GM23248 (cell line): Measurements from ENCODE around the gene KLB. TPM values are rescaled to one million over a fixed set of nuclear protein-coding genes. Genes with fewer than 3 reads are reported as not detected.

ENCODE experiments used
- DNase-seq: peaks from one replicate; pipeline ENCODE4 v3.0.0-alpha.2; 2015
- H2AFZ ChIP-seq: fragments of 200-600 bp; sonication (generic); 2 replicates; pipeline ENCODE4 v1.6.1; 2016; ENCODE audit warnings: antibody characterized with exemption
- H3F3A ChIP-seq: fragments of 200-600 bp; sonication (generic); 2 replicates; pipeline ENCODE4 v1.6.1; 2016; ENCODE audit warnings: mild to moderate bottlenecking, antibody characterized with exemption, mixed run types; ENCODE audit not compliant: insufficient read depth
- H3K27ac ChIP-seq: fragments of 200-600 bp; sonication (generic); 2 replicates; pipeline ENCODE4 v1.5.1; 2016; ENCODE audit warnings: mild to moderate bottlenecking
- H3K27me3 ChIP-seq: fragments of 200-600 bp; sonication (generic); replicated peaks from 2 replicates; pipeline ENCODE4 v1.6.1; 2016; ENCODE audit warnings: mild to moderate bottlenecking; ENCODE audit not compliant: insufficient read depth
- H3K36me3 ChIP-seq: fragments of 200-600 bp; sonication (generic); 2 replicates; pipeline ENCODE4 v1.6.1; 2016; ENCODE audit warnings: low read depth, mild to moderate bottlenecking
- H3K4me1 ChIP-seq: fragments of 200-600 bp; sonication (generic); 2 replicates; pipeline ENCODE4 v1.6.1; 2016; ENCODE audit warnings: mild to moderate bottlenecking; ENCODE audit not compliant: insufficient read depth
- H3K4me2 ChIP-seq: fragments of 200-600 bp; sonication (generic); one replicate; pipeline ENCODE4 v1.6.1; 2016; ENCODE audit warnings: mild to moderate bottlenecking; ENCODE audit not compliant: unreplicated experiment
- H3K4me3 ChIP-seq: fragments of 200-600 bp; sonication (generic); 2 replicates; pipeline ENCODE4 v1.5.1; 2016; ENCODE audit warnings: mild to moderate bottlenecking
- H3K79me2 ChIP-seq: fragments of 200-600 bp; sonication (generic); 2 replicates; pipeline ENCODE4 v1.6.1; 2016; ENCODE audit warnings: mild to moderate bottlenecking; ENCODE audit not compliant: insufficient read depth
- H3K9ac ChIP-seq: fragments of 200-600 bp; sonication (generic); 2 replicates; pipeline ENCODE4 v1.6.1; 2016; ENCODE audit warnings: mild to moderate bottlenecking
- H3K9me2 ChIP-seq: fragments of 200-600 bp; sonication (generic); 2 replicates; pipeline ENCODE4 v1.6.1; 2016; ENCODE audit warnings: mixed run types, mild to moderate bottlenecking, moderate library complexity; ENCODE audit not compliant: insufficient read depth
- H3K9me3 ChIP-seq: fragments of 200-600 bp; sonication (generic); one replicate; pipeline ENCODE4 v1.6.1; 2017; ENCODE audit warnings: low read depth
- H4K20me1 ChIP-seq: fragments of 200-600 bp; sonication (generic); 2 replicates; pipeline ENCODE4 v1.6.0; 2016; ENCODE audit not compliant: insufficient read depth
- EZH2 ChIP-seq: fragments of 200-600 bp; sonication (generic); IDR thresholded peaks from 2 replicates; pipeline ENCODE4 v1.6.1; 2018; ENCODE audit warnings: antibody characterized with exemption, mild to moderate bottlenecking; ENCODE audit not compliant: insufficient read depth, poor library complexity, severe bottlenecking
- EZH2phosphoT487 ChIP-seq: fragments of 200-600 bp; sonication (generic); IDR thresholded peaks from 2 replicates; pipeline ENCODE4 v1.6.1; 2018; ENCODE audit warnings: antibody characterized with exemption, moderate library complexity, mild to moderate bottlenecking, low read depth; ENCODE audit not compliant: insufficient read depth
- in situ Hi-C: fragments of 300-500 bp; cut with MboI; formaldehyde crosslinking; loops from 2 replicates; pipeline ENCODE4 v1.15.0; 2020
- microRNA-seq: library from miRNA; unstranded; fragments of <30 nt; microRNA quantifications from one replicate; pipeline ENCODE4, GENCODE V29; 2016; ENCODE audit warnings: borderline number of aligned reads
- polyA plus RNA-seq: library from polyadenylated mRNA; unstranded; fragments of >200 nt; fragmentation: Nextera tagmentation; extraction: Ambion mirVana; gene quantifications from 2 replicates; pipeline ENCODE4 v1.2.1, GENCODE V29; 2016
- small RNA-seq: library from RNA; depleted of rRNA; stranded (forward); fragments of <200 nt; gene quantifications from one replicate; pipeline ENCODE3, GENCODE V24; 2014; ENCODE audit warnings: low read depth, low replicate concordance
- total RNA-seq: library from RNA; depleted of rRNA; stranded (reverse); fragments of >200 nt; shearing (Covaris generic); gene quantifications from 2 replicates; pipeline ENCODE4 v1.2.3, GENCODE V29; 2014; rRNA removed

The KLB gene
- total and polyA plus RNA-seq, 2 experiments from 2014 or later = not detected

DNA sequence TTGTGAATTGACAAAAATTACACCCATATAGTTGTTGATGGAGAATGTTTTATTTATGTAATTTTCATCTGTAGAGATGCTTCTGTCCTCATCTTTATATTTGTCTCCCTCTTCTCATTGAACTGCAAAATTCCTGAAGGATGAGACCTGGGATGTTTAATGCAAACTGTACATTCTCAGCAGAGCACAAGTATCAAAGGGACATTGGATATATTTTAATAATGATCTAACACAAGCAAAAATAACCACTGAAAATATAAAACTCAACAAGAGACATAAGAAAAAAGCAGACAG, 91.9 kb downstream of the KLB start:
- Histone ChIP-seq H4K20me1 (no peaks in the 10 kb centered on the region), H3K27me3 (no peaks in the 10 kb centered on the region), H3K9me3 (no peaks in the 10 kb centered on the region), H3K27ac (peak overlapping the region; percentile 16; the same call in 1 of the 2 replicates), H3F3A (peaks cover 50% of the 10 kb centered on the region), H2AFZ (no peak overlapping the region), H3K4me1 (peaks cover 22% of the 10 kb centered on the region), H3K4me2 (no peak overlapping the region), H3K9me2 (no peaks in the 10 kb centered on the region), H3K9ac (no peak overlapping the region), H3K79me2 (peaks cover 13% of the 10 kb centered on the region), H3K36me3 (peaks cover 42% of the 10 kb centered on the region), H3K4me3 (no peak overlapping the region)
- no peak for DNase-seq
- in situ Hi-C loops = no loop called here
- TF ChIP-seq EZH2 (no peak), EZH2phosphoT487 (no peak)

Small RNAs within 50 kb of the gene (microRNA-seq; reads per million reads assigned to microRNA genes)
- gene MIR5591 = not detected

Small RNAs within 50 kb of the gene (small RNA-seq; reads per million reads assigned to genes)
- gene MIR5591 (not detected), gene RF00019 (not detected), gene RNU6-887P (not detected)

Other genes starting within 250 kb of the KLB start
- gene WDR19, start 224.4 kb upstream of the KLB start, total RNA-seq = 23.7 and 63.7 TPM in 2 replicates
- 15.9 and 17.3 TPM in 2 replicates for gene WDR19, start 224.4 kb upstream of the KLB start, polyA plus RNA-seq
- 35.3 and 46.3 TPM in 2 replicates for gene RFC1, start 40.6 kb upstream of the KLB start, total RNA-seq
- 35.3 and 39.5 TPM in 2 replicates for gene RFC1, start 40.6 kb upstream of the KLB start, polyA plus RNA-seq
- 3,138 and 3,826 TPM in 2 replicates for gene RPL9, start 52.0 kb downstream of the KLB start, total RNA-seq
- gene RPL9, start 52.0 kb downstream of the KLB start, polyA plus RNA-seq = 588 and 627 TPM in 2 replicates
- gene LIAS, start 52.1 kb downstream of the KLB start, total RNA-seq = 5.7 and 15.7 TPM in 2 replicates
- gene LIAS, start 52.1 kb downstream of the KLB start, polyA plus RNA-seq = 5.6 and 6.8 TPM in 2 replicates
- 197 and 263 TPM in 2 replicates for gene UGDH, start 120.5 kb downstream of the KLB start, total RNA-seq
- gene UGDH, start 120.5 kb downstream of the KLB start, polyA plus RNA-seq = 140 and 154 TPM in 2 replicates
- gene SMIM14, start 231.9 kb downstream of the KLB start, total RNA-seq = 54.5 and 67.5 TPM in 2 replicates
- 147 and 157 TPM in 2 replicates for gene SMIM14, start 231.9 kb downstream of the KLB start, polyA plus RNA-seq